Ascending aorta (tissue), 2 donors: ENCODE measurements around the gene PEAK1. TPM values are rescaled to one million over a fixed set of nuclear protein-coding genes. Genes with fewer than 3 reads are reported as not detected.
"Not testable (repeated sequence)": the region's sequence is repeated elsewhere in the genome, so short reads cannot be mapped to it uniquely, and the experiment has no call there.

Experiments used
- DNase-seq, 2 donors: peaks; one replicate each; pipeline ENCODE4 v3.0.0-alpha.2; 2019; ENCODE audit warnings: low spot score in 2 of 2
- H3K27ac ChIP-seq, 2 donors: fragments of 200-600 bp; sonication (generic); one replicate each; pipeline ENCODE4 v1.5.1; 2016 to 2017; ENCODE audit warnings: mild to moderate bottlenecking in 1 of 2
- H3K27me3 ChIP-seq: fragments of 200-600 bp; sonication (generic); one replicate; pipeline ENCODE4 v1.5.1; 2017
- H3K36me3 ChIP-seq, 2 donors: fragments of 200-600 bp; sonication (generic); one replicate each; pipeline ENCODE4 v1.5.1; 2016
- H3K4me1 ChIP-seq, 2 donors: fragments of 200-600 bp; sonication (generic); one replicate each; pipeline ENCODE4 v1.5.1; 2016 to 2017; ENCODE audit warnings: mild to moderate bottlenecking in 1 of 2
- H3K4me3 ChIP-seq, 2 donors: fragments of 200-600 bp; sonication (generic); one replicate each; pipeline ENCODE4 v1.5.1; 2016 to 2017; ENCODE audit warnings: mild to moderate bottlenecking in 1 of 2
- H3K9me3 ChIP-seq, 2 donors: fragments of 200-600 bp; sonication (generic); one replicate each; pipeline ENCODE4 v1.5.1; 2016
- intact Hi-C: fragments of 100-400 bp; cut with DNase I; formaldehyde crosslinking; loops from one replicate; pipeline ENCODE4 v1.15.1; 2023
- total RNA-seq: library from RNA; depleted of rRNA; stranded (reverse); fragments of >200 nt; gene quantifications from one replicate; pipeline ENCODE4 v1.1.0, GENCODE V29; 2016
- TF ChIP-seq, protein P1 (sequence below), 3 experiments: fragments of 200-600 bp in 2 of 3; fragments of 450-650 bp in 1 of 3; sonication (generic) in 2 of 3; IDR thresholded peaks; one replicate each; pipeline ENCODE4 v1.5.1; 2016 to 2019; ENCODE audit warnings: antibody characterized with exemption in 3 of 3, mild to moderate bottlenecking in 1 of 3, moderate library complexity in 1 of 3

The PEAK1 gene
- total RNA-seq, 1 donor from 2014 or later = 53.7 TPM

DNA sequence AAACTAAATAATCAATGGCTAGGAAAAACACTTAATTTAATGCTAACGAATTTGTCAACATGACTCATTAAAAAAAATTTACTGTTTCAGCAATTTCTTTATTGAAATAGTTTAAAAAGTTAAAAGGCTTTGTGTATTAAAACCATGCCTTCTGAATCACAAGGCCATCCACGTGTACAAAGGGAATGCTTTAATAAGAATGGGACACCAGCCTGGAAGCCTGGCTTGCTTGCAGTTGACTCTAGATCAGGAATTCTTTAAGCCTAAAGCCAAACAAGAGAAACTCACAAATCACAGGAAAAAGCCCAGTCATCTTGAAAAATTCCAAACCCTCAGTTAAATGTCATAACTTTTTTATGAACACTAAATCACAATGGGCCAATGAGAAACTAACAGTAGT lies 137.6 kb downstream of the PEAK1 start:
- H3K27ac ChIP-seq = no peak overlapping the region
- no peaks in the 10 kb centered on the region for H3K9me3 ChIP-seq
- TF ChIP-seq, protein P1, sequence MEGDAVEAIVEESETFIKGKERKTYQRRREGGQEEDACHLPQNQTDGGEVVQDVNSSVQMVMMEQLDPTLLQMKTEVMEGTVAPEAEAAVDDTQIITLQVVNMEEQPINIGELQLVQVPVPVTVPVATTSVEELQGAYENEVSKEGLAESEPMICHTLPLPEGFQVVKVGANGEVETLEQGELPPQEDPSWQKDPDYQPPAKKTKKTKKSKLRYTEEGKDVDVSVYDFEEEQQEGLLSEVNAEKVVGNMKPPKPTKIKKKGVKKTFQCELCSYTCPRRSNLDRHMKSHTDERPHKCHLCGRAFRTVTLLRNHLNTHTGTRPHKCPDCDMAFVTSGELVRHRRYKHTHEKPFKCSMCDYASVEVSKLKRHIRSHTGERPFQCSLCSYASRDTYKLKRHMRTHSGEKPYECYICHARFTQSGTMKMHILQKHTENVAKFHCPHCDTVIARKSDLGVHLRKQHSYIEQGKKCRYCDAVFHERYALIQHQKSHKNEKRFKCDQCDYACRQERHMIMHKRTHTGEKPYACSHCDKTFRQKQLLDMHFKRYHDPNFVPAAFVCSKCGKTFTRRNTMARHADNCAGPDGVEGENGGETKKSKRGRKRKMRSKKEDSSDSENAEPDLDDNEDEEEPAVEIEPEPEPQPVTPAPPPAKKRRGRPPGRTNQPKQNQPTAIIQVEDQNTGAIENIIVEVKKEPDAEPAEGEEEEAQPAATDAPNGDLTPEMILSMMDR (IDR thresholded peaks at IDR 0.05) = no peak
- peaks cover 0 to 3% of the 10 kb centered on the region in 2 donors for H3K4me1 ChIP-seq
- intact Hi-C loops = no loop called here
- no peak for DNase-seq
- H3K4me3 ChIP-seq = no peak overlapping the region
- H3K36me3 ChIP-seq = peaks cover 0 to 6% of the 10 kb centered on the region in 2 donors
- no peaks in the 10 kb centered on the region for H3K27me3 ChIP-seq

DNA sequence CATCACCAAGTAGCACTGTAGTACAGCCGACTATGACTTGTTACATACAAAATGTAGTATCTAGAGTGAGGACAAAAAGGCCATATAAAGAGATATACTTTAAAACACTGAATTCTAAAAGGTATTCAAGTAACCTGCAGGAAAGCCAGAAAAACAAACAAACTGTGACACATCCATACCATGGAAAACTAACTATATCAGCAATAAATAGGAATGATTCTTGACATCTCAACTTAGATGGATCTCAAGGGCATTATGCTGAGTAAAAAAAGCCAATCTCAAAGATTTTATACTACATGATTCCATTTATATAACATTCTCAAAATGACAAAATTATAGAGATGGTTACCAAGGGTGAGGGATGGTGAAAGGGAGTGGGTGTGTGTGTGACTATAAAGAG lies 143.0 kb downstream of the PEAK1 start:
- H3K9me3 ChIP-seq = no peaks in the 10 kb centered on the region
- TF ChIP-seq, protein P1 (IDR thresholded peaks at IDR 0.05) = no peak
- no peaks in the 10 kb centered on the region for H3K36me3 ChIP-seq
- H3K4me1 ChIP-seq = peaks cover 0 to 3% of the 10 kb centered on the region in 2 donors
- no peak for DNase-seq
- H3K4me3 ChIP-seq = no peak overlapping the region
- no peaks in the 10 kb centered on the region for H3K27me3 ChIP-seq
- H3K27ac ChIP-seq = no peak overlapping the region
- intact Hi-C loops = no loop called here

DNA sequence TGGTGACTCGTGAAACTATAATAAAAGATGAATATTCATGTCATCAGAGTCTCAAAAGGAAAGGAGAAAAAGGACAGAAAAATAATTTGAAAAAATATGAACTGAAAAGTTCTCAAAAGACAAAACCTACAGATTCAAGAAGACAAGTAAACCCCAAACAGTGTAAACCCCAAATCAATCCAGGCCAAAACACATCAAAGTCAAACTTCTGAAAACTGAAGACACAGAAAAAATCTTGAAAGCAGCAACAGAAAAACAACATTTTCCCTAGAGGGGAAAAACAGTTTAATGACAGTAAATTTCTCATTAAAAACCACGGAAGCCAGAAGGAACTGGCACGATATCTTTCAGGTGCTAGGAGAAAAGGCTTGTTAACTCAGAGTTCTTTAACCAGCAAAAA lies 143.8 kb downstream of the PEAK1 start:
- H3K4me3 ChIP-seq = no peak overlapping the region
- no peaks in the 10 kb centered on the region for H3K27me3 ChIP-seq
- no peaks in the 10 kb centered on the region for H3K9me3 ChIP-seq
- no peak overlapping the region for H3K27ac ChIP-seq
- intact Hi-C loops = no loop called here
- TF ChIP-seq, protein P1 (IDR thresholded peaks at IDR 0.05) = no peak
- no peaks in the 10 kb centered on the region for H3K4me1 ChIP-seq
- no peak for DNase-seq
- H3K36me3 ChIP-seq = no peaks in the 10 kb centered on the region

DNA sequence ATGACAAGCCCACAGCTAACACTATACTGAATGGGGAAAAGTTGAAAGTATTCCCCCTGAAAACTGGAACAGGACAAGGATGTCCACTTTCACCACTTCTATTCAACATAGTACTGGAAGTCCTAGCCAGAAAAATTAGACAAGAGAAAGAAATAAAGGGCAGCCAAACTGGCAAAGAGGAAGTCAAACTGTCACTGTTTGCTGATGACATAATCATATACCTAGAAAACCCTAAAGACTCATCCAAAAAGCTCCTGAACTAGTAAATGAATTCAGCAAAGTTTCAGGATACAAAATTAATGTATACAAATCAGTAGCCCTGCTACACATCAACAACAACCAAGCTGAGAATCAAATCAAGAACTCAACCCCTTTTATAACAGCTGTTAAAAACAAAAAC lies 146.8 kb downstream of the PEAK1 start:
- DNase-seq, H3K27ac ChIP-seq, H3K9me3 ChIP-seq, intact Hi-C loops, H3K4me1 ChIP-seq, H3K4me3 ChIP-seq, H3K36me3 ChIP-seq, H3K27me3 ChIP-seq: not testable (repeated sequence)

DNA sequence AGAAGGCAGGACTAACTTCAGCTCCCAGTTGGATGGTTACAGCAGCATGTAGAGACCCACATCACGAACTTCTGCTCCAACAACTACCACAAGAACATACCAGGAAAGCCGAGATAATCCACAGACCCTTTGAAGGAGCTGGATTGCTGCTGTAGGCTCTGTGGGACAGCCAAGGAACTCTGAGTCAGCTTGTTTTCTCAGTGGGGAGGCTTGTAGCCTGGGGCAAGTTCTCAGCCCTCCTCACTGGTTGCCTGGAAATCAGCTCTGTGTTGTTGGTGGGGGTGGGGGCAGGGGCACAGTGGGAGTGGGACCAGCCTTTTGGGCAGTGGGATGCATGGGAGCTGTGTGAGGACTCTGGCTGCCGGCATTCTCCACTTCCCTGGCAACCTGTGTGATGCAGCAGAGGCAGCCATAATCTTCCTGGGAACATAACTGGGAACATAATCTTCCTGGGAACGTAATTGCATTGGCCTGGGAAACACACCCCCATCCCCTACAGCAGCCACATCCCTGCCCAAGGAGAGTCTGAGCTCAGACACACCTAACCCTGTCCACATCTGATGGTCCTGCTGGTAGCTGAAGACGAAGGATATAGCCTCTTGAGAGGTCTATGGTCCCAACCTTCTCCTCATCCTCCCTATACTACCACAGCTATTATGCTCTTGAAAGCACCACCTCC lies 153.1 kb downstream of the PEAK1 start:
- DNase-seq = no peak
- no peak overlapping the region for H3K27ac ChIP-seq
- no peaks in the 10 kb centered on the region for H3K27me3 ChIP-seq
- no peak overlapping the region for H3K4me3 ChIP-seq
- H3K9me3 ChIP-seq = no peaks in the 10 kb centered on the region
- TF ChIP-seq, protein P1 (IDR thresholded peaks at IDR 0.05) = no peak
- H3K36me3 ChIP-seq = no peaks in the 10 kb centered on the region
- H3K4me1 ChIP-seq = no peaks in the 10 kb centered on the region
- intact Hi-C loops = no loop called here

DNA sequence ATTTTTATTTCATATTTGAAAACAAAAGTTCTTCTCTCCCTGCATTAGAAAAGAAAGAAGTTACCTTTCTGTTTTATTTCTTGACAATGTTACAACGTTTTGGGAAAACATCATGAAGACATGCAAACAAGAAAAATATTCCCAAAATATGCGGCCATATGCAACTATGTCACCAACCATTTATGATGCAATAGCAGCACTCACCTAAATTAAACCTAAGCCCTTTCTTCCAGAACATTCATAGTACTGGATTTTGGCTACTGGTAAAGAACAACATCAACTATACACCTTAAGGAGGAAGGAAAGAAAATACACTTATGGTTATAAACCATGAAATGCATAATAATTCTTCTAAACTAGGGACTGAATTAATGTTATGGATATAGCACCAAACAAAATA lies 164.5 kb downstream of the PEAK1 start:
- no peak for DNase-seq
- TF ChIP-seq, protein P1 (IDR thresholded peaks at IDR 0.05) = no peak
- Histone ChIP-seq H3K9me3 (no peaks in the 10 kb centered on the region), H3K4me3 (no peak overlapping the region), H3K27ac (no peak overlapping the region), H3K27me3 (no peaks in the 10 kb centered on the region), H3K36me3 (peaks cover 0 to 13% of the 10 kb centered on the region in 2 donors), H3K4me1 (no peaks in the 10 kb centered on the region)
- intact Hi-C loops = no loop called here
